Islet precursor cell (in vitro differentiated cells): ENCODE data around the gene PLA2G12B.
"Not testable (repeated sequence)": the region's sequence is repeated elsewhere in the genome, so short reads cannot be mapped to it uniquely, and the experiment has no call there.

ENCODE experiments used
- DNase-seq: peaks from one replicate; pipeline ENCODE4 v3.0.0-alpha.2; 2018

The PLA2G12B gene, protein sequence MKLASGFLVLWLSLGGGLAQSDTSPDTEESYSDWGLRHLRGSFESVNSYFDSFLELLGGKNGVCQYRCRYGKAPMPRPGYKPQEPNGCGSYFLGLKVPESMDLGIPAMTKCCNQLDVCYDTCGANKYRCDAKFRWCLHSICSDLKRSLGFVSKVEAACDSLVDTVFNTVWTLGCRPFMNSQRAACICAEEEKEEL

DNA sequence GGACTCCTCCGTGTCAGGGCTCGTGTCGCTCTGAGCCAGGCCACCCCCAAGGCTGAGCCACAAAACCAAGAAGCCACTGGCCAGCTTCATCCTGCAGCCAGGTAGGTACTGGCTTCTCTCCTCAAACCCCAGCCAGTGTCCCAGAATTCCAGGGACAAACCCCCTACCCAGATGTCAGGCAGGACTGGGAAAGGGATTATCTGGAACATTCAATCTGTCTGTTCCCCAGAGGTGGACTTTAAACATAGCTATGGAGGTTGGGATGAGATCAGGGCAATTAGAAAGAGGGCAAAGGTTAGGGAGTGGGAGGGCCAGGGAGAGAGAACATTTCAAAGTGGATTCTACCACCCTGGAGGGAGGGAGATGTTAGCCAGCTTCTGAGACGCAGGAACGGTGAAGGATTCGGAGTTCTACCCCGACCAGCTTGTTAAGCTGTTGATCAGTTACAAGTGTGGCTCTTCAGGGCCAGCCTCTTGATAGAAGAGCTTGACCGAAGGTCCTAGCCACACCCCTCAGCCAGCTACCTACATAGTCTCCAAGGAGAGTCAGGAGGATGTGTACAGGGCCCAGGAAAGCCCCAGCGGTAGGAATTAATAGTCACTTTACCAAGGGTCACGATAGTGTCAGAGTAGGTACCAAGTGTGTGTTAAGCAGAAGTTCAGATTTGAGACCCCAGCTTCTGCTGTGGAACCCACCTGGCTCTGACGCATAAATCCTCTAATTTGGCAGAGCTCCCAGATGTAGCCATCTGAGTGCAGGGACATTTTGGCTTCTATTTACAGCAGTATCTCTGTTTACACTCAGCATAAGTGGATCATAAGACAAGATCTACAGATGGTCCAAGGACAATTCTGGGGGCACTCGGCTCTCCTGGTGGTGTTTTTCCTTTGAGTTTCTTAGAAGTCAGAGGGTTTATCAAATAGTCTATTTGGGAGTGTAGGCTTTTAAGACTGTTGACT lies at the start of gene PLA2G12B:
Gene PLA2G12B, minus strand, starts transcription at position 211 of the 959 bp plus-strand sequence. Its CDS starts 121 bp downstream, at position 90.
- no peak for DNase-seq

DNA sequence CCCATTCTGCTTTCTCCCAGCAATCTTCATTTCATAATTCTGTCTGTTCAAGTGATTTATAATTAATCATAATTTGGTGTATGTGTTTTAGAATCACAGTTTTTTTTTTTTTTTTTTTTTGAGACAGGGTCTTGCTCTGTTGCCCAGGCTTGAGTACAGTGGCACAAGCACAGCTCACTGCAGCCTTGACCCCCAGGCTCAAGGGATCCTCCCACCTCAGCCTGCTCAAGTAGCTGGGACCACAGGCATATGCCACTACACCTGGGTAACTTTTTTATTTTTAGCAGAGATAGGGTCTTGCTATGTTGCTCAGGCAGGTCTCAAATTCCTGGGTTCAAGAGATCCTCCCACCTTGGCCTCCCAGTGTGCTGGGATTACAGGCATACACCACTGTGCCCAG lies 49.2 kb upstream of the PLA2G12B start:
- DNase-seq, result no peak

DNA sequence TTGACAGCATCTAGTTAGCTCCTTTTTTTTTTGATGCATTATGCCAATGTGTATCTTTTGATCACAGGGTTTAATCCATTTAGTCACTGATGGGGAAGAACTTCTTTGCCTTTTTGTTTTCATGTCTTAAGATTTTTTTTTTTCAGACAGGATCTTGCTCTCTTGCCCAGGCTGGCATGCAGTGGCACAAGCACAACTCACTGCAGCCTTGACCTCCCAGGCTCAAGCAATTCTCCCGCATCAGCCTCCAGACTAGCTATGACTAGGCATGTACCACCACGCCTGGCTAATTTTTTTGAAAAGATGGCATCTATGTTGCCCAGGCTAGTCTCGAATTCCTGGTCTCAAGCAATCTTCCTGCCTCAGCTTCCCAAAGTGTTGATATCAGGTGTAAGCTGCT lies 46.4 kb upstream of the PLA2G12B start:
- DNase-seq, result no peak

DNA sequence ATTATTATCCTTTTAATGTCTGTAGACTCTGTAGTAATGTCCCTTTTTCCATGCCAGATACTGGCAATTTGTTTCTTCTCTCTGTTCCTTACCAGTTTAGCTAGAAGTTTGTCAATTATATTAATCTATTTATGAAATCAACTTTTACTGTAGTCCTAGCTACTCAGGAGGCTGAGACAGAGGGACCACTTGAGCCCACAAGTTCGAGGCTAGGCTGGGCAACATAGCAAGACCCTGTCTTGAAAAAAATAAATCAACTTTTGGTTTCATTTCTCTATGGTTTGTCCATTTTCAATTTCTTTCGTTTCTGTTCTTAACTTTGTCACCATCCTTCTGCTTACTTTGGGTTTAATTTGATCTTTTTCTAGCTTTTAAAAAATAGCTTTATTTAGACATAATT lies 42.5 kb upstream of the PLA2G12B start:
- DNase-seq, result no peak

DNA sequence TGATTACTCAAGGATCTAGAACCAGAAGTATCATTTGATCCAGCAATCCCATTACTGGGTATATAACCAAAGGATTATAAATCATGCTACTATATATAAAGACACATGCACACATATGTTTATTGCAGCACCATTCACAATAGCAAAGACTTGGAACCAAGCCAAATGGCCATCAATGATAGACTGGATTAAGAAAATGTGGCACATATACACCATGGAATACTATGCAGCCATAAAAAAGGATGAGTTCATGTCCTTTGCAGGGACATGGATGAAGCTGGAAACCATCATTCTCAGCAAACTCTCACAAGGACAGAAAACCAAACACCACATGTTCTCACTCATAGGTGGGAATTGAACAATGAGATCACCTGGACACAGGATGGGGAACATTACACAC lies 40.9 kb upstream of the PLA2G12B start:
- not testable (repeated sequence) for DNase-seq

DNA sequence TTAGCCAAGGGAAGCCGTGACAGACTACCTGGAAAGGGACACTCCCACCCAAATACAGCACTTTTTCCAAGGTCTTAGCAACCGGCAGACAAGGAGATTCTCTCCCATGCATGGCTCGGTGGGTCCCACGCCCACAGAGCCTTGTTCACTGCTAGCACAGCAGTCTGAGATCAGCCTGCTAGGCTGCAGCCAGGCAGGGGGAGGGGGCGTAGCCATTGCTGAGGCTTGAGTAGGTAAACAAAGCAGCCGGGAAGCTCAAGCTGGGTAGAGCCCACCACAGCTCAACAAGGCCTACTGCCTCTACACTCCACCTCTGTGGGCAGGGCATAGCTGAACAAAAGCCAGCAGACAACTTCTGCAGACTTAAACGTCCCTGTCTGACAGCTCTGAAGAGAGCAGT lies 35.2 kb upstream of the PLA2G12B start:
- not testable (repeated sequence) for DNase-seq

DNA sequence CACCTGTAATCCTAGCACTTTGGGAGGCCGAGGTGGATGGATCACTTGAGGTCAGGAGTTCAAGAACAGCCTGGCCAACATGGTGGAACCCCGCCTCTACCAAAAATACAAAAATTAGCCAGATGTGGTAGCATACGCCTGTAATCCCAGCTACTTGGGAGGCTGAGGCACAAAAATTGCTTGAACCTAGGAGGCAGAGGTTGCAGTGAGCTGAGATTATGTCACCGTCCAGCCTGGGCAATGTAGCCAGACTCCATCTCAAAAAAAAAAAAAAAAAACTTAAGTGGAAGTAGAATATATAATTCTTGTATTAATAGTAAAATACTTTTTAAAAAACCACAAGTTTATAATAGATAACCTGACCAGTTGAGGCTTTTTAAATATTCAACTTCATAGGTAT lies 30.0 kb upstream of the PLA2G12B start:
- not testable (repeated sequence) for DNase-seq

DNA sequence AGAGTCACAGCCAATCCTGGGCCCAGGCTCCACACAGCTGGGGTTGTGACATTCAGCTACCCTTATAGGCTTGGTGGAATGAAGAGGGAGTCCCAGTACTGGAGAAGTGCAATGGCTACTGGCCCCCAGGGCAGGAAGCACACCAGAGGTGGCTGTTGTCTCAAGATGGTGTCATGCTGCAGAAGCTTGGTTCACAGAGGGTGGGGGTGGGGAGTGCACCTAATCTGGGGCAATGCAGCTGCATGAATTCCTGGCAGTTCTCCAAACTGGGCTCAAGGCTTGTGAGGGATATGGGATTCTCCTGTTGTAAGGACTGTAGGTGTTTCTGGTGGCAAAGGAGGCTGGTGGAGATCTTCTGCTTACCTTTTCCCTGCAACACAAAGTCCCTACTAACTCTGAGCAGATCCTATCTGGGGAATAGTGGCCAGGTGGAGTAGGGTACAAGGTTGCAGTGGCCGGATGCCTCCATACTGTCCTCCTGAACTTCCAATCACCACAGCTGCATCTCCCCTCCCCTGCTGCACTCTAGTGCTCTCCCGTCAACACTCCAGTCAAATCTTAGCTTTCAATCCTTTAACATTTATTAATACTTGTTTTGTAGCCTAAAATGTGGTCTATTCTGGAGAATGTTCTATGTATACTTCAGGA lies 27.4 kb upstream of the PLA2G12B start:
- DNase-seq, result no peak

DNA sequence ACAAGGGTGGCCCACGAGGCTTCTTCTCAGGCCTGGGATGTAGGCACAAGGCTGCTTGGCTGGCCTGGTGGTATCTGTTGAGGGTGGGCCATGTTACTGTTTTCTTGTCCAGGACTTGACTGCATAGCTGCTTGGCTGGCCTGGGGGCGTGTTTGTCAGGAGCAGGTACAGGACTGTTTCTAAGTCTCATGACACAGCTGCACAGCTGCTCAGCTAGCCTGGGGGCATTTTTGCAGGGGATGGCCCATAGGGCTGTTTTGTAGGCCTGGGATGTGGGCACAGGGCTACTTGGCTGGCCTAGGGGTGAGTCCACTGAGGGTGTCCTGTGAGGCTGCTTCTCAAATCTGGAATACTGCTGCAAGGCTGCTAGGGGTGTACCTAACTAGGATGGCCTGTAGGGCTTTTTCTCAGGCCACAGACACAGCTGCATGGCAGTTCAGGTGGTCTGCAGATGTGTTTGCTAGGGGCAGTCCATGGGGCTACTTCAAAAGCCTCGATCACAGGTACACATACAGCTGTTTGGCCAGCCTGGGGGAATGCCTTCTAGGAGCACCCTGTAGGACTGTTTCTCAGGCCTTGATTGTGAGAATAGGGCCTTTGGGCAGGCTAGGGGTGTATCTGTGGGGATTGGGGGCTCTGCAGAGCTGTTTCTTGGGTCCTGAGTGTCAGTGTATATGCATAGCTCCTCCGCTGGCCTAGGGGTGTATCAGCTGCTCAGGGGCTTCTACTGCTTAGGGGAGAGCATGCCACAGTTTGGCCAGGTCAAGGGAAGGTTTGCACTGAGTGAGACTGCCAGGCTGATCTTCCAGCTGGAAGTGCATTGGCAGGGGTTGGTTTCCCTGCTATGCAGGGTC lies 26.6 kb upstream of the PLA2G12B start:
- peak; percentile 56 for DNase-seq

DNA sequence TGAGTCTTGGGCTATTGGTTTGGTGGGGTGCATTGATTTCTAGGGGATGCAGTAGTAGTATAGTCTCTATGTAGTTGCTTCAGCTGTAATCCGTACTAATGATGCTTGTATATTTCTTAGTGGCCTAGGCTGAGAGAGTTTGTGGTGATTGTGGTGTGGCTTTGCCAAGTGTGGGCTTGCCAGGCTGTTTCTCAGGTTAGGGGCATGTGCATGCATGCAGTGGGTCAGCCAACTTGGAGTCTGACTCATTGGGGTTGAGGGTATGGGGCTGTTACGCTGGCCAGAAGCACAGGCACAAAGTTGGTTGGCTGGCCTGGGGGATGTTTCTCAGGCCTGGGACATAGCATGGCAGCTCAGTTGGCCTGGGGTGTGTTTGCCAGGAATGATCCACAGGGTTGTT lies 25.7 kb upstream of the PLA2G12B start:
- DNase-seq, result no peak

DNA sequence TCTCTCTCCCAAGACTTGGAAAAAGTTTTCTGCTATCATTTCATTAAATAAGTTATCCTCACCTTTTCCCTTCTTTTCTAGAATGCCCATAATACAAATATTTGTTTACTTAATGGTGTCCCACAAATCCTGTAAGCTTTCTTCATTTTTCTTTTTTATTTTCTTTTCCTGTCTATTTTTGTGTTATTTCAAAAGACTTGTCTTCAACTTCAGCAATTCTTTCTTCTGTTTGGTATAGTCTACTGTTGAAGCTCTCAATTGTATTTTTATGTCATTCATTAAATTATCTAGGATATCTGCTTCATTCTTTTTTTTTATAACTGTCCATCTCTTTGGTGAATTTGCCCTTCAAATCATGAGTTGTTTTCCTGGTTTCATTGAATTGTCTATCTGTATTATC lies 25.1 kb upstream of the PLA2G12B start:
- DNase-seq, result no peak

DNA sequence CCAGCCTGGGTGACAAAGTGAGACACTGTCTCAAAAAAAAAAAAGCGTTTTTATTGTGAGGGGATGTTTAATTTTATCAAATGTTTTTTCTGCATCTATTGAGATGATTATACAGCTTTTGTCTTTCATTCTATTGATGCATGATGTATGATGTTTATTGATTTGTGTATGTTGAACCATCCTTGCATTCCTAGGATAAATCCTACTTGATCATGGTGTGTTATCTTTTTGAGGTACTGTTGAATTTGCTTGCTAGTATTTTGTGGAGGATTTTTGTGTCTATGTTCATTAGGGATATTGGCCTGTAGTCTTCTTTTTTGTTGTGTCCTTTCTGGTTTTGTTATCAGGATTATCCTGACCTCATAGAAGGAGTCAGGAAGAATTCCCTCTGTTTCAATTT lies 22.3 kb upstream of the PLA2G12B start:
- no peak for DNase-seq

DNA sequence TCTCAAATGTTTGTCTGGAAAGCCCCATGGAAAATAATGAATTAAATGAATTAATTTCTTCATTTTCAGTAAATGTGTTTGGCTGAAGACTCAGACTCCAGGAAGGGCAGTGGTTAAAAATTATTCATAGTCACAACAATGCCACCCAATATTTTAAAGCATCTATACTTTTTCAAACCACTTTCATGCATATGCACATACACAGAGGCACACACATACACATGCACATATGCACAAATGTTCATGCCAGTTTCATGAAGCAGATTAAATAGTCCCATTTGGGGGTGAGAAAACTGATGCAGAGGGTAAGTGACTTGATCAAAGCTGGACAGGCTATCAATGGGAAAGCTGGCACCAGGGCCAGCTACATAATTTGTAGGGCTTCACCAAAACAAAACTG lies 1.4 kb upstream of the PLA2G12B start:
- no peak for DNase-seq

DNA sequence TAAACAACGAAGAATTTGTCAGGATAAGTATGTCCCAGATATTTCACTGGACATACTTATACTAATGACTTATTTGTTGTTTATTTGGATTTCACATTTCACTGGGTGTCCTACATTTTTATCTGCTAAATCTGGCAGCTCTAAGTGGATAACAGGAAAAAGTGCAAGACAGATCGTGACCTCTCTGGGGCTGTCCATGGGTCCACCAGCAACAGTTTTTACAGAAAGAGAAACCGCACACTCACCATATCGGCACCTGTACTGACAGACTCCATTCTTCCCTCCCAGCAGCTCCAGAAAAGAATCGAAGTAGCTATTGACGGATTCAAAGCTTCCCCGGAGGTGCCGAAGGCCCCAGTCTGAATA lies 393 bp downstream of the PLA2G12B start:
- no peak for DNase-seq

DNA sequence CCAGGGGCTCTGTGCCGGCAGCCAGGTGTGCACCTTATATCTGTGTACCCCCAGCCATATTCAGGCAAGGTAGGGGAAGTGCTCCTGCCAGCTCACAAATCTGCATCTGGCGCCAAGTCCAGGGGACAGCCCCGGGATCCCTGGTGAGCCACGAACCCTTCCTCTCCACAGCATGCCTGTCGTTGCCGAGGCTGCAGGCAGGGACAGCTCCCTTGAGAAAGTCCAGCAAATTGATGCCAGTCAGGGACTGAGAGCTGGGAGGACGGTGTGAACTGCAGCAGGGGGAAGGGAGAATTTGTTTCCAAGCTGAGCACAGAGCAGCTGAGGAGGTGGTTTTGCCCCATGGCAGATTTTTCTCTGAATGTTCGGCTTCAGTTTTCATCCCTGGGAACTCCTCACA lies 919 bp downstream of the PLA2G12B start:
- peak; percentile 73 for DNase-seq

DNA sequence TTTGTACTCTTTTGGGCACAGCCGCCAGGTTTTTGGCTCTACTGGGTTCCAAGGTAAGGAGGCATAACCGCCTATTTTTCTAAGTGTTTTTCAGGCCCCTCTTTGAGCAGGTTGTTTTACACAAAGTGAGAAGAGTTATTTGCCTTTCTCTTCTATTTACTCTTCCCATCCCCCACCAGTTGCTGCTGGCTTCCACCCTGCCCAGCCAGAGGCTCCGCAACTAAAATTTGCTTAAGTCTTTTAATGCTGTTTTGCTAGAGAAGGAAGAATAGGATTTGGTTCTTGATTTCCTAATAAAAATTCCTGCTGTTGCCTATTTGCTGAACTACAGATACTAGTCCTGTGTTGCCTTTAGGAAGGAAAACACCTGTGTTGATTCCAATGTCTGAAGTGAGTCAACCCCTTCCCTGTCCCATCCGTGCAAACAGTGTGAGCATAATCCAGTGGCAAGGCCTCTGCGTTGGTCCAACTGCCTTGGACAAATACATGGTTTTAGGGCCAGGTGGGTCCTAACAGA lies 1.9 kb downstream of the PLA2G12B start:
- no peak for DNase-seq

DNA sequence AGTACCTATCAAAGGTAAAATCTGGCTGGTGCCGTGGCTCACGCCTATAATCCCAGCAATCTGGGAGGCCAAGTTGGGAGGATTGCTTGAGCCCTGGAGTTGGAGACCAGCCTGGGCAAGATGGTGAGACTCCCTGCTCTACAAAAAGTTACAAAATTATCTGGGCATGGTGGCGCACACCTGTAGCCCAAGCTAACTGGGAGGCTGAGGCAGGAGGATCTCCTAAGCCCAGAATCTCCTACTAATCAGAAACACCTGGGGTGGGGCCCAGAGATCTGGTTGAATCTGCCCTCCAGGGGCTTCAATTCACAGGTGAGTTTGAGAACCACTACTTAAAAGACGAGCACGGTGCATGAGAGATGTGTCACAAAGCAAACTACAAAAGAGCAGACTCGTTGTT lies 2.4 kb downstream of the PLA2G12B start:
- DNase-seq, result no peak

DNA sequence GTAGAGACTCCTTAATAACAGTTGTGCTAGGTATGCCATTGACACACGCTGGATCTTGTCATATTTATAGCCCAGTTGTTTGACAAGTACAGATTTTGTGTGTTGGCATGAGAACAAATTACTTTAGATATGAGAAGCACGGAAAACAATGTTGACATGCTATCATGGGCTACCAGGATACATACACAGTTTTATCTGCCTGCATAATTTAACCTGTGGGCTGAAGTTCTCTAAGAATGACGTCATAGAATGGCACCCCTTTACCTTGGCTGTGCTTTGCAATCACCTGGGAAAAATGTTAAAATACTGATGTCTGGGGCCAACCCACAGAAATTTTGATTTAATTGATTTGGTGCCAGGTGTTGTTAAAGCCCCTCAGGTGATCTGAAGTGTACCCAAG lies 2.8 kb downstream of the PLA2G12B start:
- DNase-seq, result no peak

DNA sequence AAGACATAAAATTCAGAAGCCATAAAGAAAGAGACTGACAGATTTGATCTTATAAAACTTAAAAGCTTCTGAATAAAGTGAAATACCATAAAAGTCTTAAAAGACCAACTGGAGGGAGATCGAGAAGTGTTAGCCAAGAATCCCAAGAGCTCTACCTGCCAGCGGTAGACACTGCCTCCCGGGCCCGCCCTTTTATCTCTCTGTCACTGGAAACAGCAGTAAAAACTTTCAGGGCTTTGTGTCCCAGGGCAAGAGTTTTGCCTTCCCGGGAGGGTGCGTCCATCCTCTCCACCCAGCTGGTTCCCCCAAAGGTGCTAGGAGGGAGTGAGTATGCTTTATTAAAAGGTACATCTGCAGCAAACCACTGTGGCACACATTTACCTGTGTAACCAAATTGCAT lies 5.8 kb downstream of the PLA2G12B start:
- DNase-seq, result peak; percentile 50

DNA sequence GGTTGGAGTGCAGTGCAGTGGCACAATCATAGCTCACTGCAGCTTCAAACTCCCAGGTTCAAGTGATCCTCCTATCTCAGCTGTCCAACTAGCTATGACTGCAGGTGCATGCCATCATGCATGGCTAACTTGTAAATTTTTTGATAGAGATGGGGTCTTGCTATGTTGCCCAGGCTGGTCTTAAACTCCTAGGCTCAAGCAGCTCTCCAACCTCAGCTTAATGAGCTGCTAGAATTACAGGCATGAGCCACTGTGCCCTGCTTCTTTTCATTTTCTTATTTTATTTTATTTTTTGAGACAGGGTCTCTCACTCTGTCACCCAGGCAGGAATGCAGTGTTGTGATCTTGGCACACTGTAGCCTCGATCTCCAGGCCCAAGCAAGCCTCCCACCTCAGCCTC lies 7.6 kb downstream of the PLA2G12B start:
- DNase-seq, result no peak

DNA sequence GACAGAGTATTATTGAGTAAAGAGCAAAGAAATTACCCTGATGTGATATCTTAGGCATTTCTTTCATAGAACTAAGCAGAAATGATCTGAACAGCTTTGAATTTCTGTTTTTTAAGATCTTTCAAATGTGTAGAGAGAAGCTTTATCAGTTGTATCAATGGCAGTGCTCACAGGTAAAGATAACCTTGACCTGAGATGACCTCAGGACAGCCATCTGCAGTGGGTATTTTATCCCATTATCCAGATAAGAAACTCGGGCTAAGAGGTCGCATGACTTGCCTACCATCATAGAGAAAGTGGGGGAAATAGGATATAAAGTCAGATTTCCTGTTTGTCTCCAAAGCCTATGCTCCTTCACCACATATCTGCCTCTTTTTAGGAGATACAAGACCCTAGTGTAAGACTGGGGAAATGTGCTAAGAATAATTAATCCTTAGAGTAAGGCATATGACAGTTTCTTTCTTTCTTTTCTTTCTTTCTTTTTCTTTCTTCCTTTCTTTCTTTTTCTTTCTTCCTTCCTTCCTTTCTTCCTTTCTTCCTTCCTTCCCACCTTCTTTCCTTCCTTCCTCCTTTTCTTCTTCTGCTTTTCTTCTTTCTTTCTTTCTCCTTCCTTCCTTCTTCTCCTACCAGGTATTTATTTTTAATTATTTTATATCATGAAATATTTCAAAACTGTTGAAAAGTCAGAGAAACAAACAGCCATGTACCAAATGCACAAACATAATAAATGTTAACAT lies 10.9 kb downstream of the PLA2G12B start:
- DNase-seq, result no peak

DNA sequence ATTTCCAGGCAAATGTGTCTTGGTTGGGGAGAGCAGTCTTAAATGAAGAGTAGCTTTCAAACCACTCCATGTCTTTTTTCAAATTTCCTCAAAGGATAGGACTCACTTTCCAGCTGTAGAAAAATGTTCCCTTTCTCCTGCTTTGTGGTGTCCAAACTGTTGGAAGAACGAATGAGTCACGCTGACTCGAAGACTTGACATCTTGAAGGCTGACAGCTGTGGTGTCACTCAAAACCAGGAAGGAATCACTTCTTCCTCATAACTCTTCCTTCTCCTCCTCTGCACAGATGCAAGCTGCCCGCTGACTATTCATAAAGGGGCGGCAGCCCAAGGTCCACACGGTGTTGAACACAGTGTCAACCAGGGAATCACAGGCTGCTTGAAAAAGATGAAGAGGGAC lies 19.2 kb downstream of the PLA2G12B start:
- no peak for DNase-seq
